H1 (cell line): Measurements from ENCODE around the gene IRAK4.

ENCODE experiments used
- CHD1 ChIP-seq: IDR thresholded peaks from 2 replicates; pipeline ENCODE4 v1.6.1; 2012; ENCODE audit warnings: low read depth, low read length, improper control_type of control experiment
- EP300 ChIP-seq, 2 experiments: IDR thresholded peaks; 1 replicate in 1 of 2; 2 replicates in 1 of 2; pipeline ENCODE4 v1.6.1; 2011 to 2012; ENCODE audit warnings: low read depth in 2 of 2, low read length in 2 of 2, mild to moderate bottlenecking in 2 of 2, borderline replicate concordance in 1 of 2, inconsistent platforms in 1 of 2, moderate library complexity in 1 of 2
- HDAC2 ChIP-seq, 2 experiments: fragments of 300-600 bp in 1 of 2; sonication (generic) in 1 of 2; IDR thresholded peaks; 2 replicates each; pipeline ENCODE4 v1.6.1; 2011 to 2012; ENCODE audit warnings: low read depth in 2 of 2, low read length in 2 of 2, mild to moderate bottlenecking in 2 of 2, moderate library complexity in 2 of 2, borderline replicate concordance in 1 of 2, inconsistent platforms in 1 of 2
- POLR2AphosphoS5 ChIP-seq: IDR thresholded peaks from 2 replicates; pipeline ENCODE4 v1.6.1; 2011; ENCODE audit warnings: low read depth, low read length
- RAD21 ChIP-seq, 2 experiments: IDR thresholded peaks in 1 of 2; conservative IDR thresholded peaks in 1 of 2; 2 replicates each; pipeline ENCODE4 v1.6.1; 2011; ENCODE audit warnings: low read depth in 2 of 2, low read length in 2 of 2, improper control_type of control experiment in 1 of 2, inconsistent platforms in 1 of 2, mild to moderate bottlenecking in 1 of 2, moderate library complexity in 1 of 2
- TF ChIP-seq, protein P1 (sequence below), 3 experiments: IDR thresholded peaks; 1 replicate in 2 of 3; 2 replicates in 1 of 3; pipeline versions ENCODE4 v1.5.1 to v1.6.1; 2011; ENCODE audit warnings: low read length in 3 of 3, mild to moderate bottlenecking in 3 of 3, inconsistent platforms in 2 of 3, low read depth in 1 of 3, moderate library complexity in 1 of 3; ENCODE audit not compliant: insufficient read depth in 1 of 3; ENCODE audit errors: control extremely low read depth in 1 of 3

- TF ChIP-seq CHD1 (no peak), HDAC2 (IDR thresholded peaks at IDR 0.05; ENCODE audit: borderline replicate concordance in 1 of 2, low read depth in 2 of 2, low read length in 2 of 2) (peak; percentile 26 to 96; a peak in 1 of 4 replicates), POLR2AphosphoS5 (peak; percentile 91), RAD21 (IDR thresholded peaks at IDR 0.05 in 1 of 2, conservative IDR thresholded peaks at IDR 0.05 in 1 of 2; ENCODE audit: low read depth in 2 of 2, low read length in 2 of 2) (peak; percentile 25 to 35; a peak in 2 of 4 replicates), EP300 (IDR thresholded peaks at IDR 0.05; ENCODE audit: borderline replicate concordance in 1 of 2, low read depth in 2 of 2, low read length in 2 of 2) (no peak)
- TF ChIP-seq, protein P1, sequence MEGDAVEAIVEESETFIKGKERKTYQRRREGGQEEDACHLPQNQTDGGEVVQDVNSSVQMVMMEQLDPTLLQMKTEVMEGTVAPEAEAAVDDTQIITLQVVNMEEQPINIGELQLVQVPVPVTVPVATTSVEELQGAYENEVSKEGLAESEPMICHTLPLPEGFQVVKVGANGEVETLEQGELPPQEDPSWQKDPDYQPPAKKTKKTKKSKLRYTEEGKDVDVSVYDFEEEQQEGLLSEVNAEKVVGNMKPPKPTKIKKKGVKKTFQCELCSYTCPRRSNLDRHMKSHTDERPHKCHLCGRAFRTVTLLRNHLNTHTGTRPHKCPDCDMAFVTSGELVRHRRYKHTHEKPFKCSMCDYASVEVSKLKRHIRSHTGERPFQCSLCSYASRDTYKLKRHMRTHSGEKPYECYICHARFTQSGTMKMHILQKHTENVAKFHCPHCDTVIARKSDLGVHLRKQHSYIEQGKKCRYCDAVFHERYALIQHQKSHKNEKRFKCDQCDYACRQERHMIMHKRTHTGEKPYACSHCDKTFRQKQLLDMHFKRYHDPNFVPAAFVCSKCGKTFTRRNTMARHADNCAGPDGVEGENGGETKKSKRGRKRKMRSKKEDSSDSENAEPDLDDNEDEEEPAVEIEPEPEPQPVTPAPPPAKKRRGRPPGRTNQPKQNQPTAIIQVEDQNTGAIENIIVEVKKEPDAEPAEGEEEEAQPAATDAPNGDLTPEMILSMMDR (IDR thresholded peaks at IDR 0.05; ENCODE audit: control extremely low read depth in 1 of 3, insufficient read depth in 1 of 3, low read depth in 1 of 3, low read length in 3 of 3) = peak; percentile 40 to 41 (median 40)
Measured at GRCh38 chr12:43758728-43759563, at the start of gene IRAK4, which contains the start of gene PUS7L.
